H1 (cell line): ENCODE data around the gene PHLDA3. TPM values are rescaled to one million over a fixed set of nuclear protein-coding genes. Genes with fewer than 3 reads are reported as not detected.

ENCODE experiments used
- CTCF ChIA-PET: fragments of 300-600 bp; sonication (Branson Sonifier 250); formaldehyde crosslinking; loops from one replicate; lab custom pipeline; 2021; ENCODE audit not compliant: partially characterized antibody; lab: Charles Lee
- POLR2A ChIA-PET: fragments of 300-600 bp; sonication (Branson Sonifier 250); formaldehyde crosslinking; loops from one replicate; lab custom pipeline; 2021; ENCODE audit warnings: inconsistent platforms; ENCODE audit not compliant: partially characterized antibody; lab: Charles Lee
- DNase-seq, 2 experiments: peaks; one replicate each; pipeline versions ENCODE4 v3.0.0 to v3.0.0-alpha.2; 2010 to 2022; ENCODE audit warnings: low spot score in 2 of 2, low read depth in 1 of 2, mixed read lengths in 1 of 2
- FAIRE-seq: peaks from 2 replicates; lab custom pipeline; 2011; peaks lifted over from hg19 to GRCh38; lab: Jason Lieb, UNC
- H2AFZ ChIP-seq: 2 replicates; pipeline ENCODE4 v1.8.1; 2012; ENCODE audit warnings: low read length, inconsistent platforms
- H2AK5ac ChIP-seq: 2 replicates; pipeline ENCODE4 v1.6.1; 2013; ENCODE audit warnings: low read depth, low read length
- H2BK120ac ChIP-seq: replicated peaks from 2 replicates; pipeline ENCODE3; 2013; ENCODE audit warnings: low read depth, low read length, inconsistent platforms
- H2BK12ac ChIP-seq: 2 replicates; pipeline ENCODE4 v1.6.1; 2013; ENCODE audit warnings: low read depth, low read length
- H2BK15ac ChIP-seq: 2 replicates; pipeline ENCODE4 v1.6.1; 2013; ENCODE audit warnings: low read length
- H2BK20ac ChIP-seq: 2 replicates; pipeline ENCODE4 v1.6.1; 2013; ENCODE audit warnings: low read length
- H2BK5ac ChIP-seq: 2 replicates; pipeline ENCODE4 v1.6.1; 2013; ENCODE audit warnings: low read depth, low read length
- H3K14ac ChIP-seq: 2 replicates; pipeline ENCODE4 v1.6.1; 2013; ENCODE audit warnings: inconsistent platforms; ENCODE audit not compliant: insufficient read length
- H3K18ac ChIP-seq: 2 replicates; pipeline ENCODE4 v1.6.1; 2013; ENCODE audit warnings: low read length; ENCODE audit errors: extremely low read depth
- H3K23ac ChIP-seq: 2 replicates; pipeline ENCODE4 v1.6.1; 2013; ENCODE audit warnings: inconsistent platforms; ENCODE audit not compliant: insufficient read length
- H3K23me2 ChIP-seq: 2 replicates; pipeline ENCODE4 v1.6.1; 2013; ENCODE audit warnings: low read depth, low read length
- H3K27ac ChIP-seq: 2 replicates; pipeline ENCODE4 v1.6.1; 2011; ENCODE audit warnings: low read depth, low read length, inconsistent platforms
- H3K27me3 ChIP-seq, 4 experiments: replicated peaks in 1 of 4; 1 replicate in 1 of 4; 2 replicates in 3 of 4; pipeline versions ENCODE4 v1.6.1 to v1.8.1; 2011 to 2013; ENCODE audit warnings: low read length in 3 of 4, mild to moderate bottlenecking in 3 of 4, inconsistent platforms in 2 of 4, mixed read lengths in 2 of 4, moderate library complexity in 1 of 4; ENCODE audit not compliant: control insufficient read depth in 3 of 4, insufficient read depth in 3 of 4; ENCODE audit errors: extremely low read depth in 1 of 4
- H3K36me3 ChIP-seq, 4 experiments: 2 replicates each; pipeline versions ENCODE4 v1.6.1 to v1.8.1; 2011 to 2013; ENCODE audit warnings: mild to moderate bottlenecking in 4 of 4, low read length in 3 of 4, moderate library complexity in 2 of 4, control low read depth in 1 of 4, inconsistent platforms in 1 of 4; ENCODE audit not compliant: insufficient read depth in 4 of 4, control insufficient read depth in 2 of 4
- H3K4ac ChIP-seq: replicated peaks from 2 replicates; pipeline ENCODE3; 2013; ENCODE audit warnings: low read length, low read depth, mixed read lengths, inconsistent platforms; ENCODE audit not compliant: insufficient read length
- H3K4me1 ChIP-seq, 4 experiments: replicated peaks in 1 of 4; 1 replicate in 1 of 4; 2 replicates in 3 of 4; pipeline versions ENCODE4 v1.6.1 to v1.8.1; 2011 to 2013; ENCODE audit warnings: low read length in 3 of 4, inconsistent platforms in 2 of 4, mixed read lengths in 1 of 4; ENCODE audit not compliant: insufficient read depth in 4 of 4, control insufficient read depth in 3 of 4
- H3K4me2 ChIP-seq, 2 experiments: 2 replicates each; pipeline versions ENCODE4 v1.6.1 to v1.8.1; 2011 to 2013; ENCODE audit warnings: low read depth in 2 of 2, low read length in 2 of 2, control low read depth in 1 of 2, inconsistent platforms in 1 of 2, mild to moderate bottlenecking in 1 of 2; ENCODE audit not compliant: insufficient read depth in 1 of 2
- H3K4me3 ChIP-seq, 4 experiments: fragments of 200-600, 300-600 bp in 1 of 4; sonication (generic), shearing (Covaris generic), sonication (Bioruptor Twin) in 1 of 4; 2 replicates each; pipeline versions ENCODE4 v1.5.1 to v1.8.1; 2011 to 2016; ENCODE audit warnings: low read length in 4 of 4, low read depth in 3 of 4, control low read depth in 2 of 4, inconsistent platforms in 2 of 4, mild to moderate bottlenecking in 2 of 4, mixed read lengths in 1 of 4, moderate library complexity in 1 of 4; ENCODE audit not compliant: insufficient read depth in 2 of 4; ENCODE audit errors: extremely low read depth in 1 of 4
- H3K56ac ChIP-seq: replicated peaks from 2 replicates; pipeline ENCODE3; 2013; ENCODE audit warnings: low read depth, mild to moderate bottlenecking, mixed read lengths, low read length, inconsistent platforms; ENCODE audit not compliant: insufficient read length
- H3K79me1 ChIP-seq: 2 replicates; pipeline ENCODE4 v1.6.1; 2013; ENCODE audit warnings: low read depth, low read length, control low read depth
- H3K79me2 ChIP-seq, 2 experiments: 2 replicates each; pipeline versions ENCODE4 v1.6.1 to v1.8.1; 2012 to 2013; ENCODE audit warnings: low read length in 2 of 2, mild to moderate bottlenecking in 2 of 2, inconsistent platforms in 1 of 2; ENCODE audit not compliant: insufficient read depth in 2 of 2, control insufficient read depth in 1 of 2
- H3K9ac ChIP-seq, 4 experiments: replicated peaks in 1 of 4; 1 replicate in 1 of 4; 2 replicates in 3 of 4; pipeline versions ENCODE4 v1.6.1 to v1.8.1; 2011 to 2013; ENCODE audit warnings: low read depth in 3 of 4, low read length in 3 of 4, control low read depth in 2 of 4, mild to moderate bottlenecking in 2 of 4, moderate library complexity in 2 of 4, inconsistent platforms in 1 of 4; ENCODE audit errors: extremely low read depth in 1 of 4
- H3K9me3 ChIP-seq, 2 experiments: 2 replicates each; pipeline versions ENCODE4 v1.6.1 to v1.8.1; 2012 to 2013; ENCODE audit warnings: mild to moderate bottlenecking in 2 of 2, moderate library complexity in 2 of 2, control low read depth in 1 of 2, inconsistent platforms in 1 of 2, low read depth in 1 of 2, low read length in 1 of 2, mixed read lengths in 1 of 2; ENCODE audit not compliant: insufficient read depth in 2 of 2
- H4K20me1 ChIP-seq, 2 experiments: replicated peaks in 1 of 2; 2 replicates each; pipeline versions ENCODE3 to v1.8.1; 2011 to 2013; ENCODE audit warnings: inconsistent platforms in 2 of 2, low read length in 2 of 2, mild to moderate bottlenecking in 1 of 2; ENCODE audit not compliant: insufficient read depth in 2 of 2, control insufficient read depth in 1 of 2
- H4K5ac ChIP-seq: 2 replicates; pipeline ENCODE4 v1.6.1; 2013; ENCODE audit warnings: low read length, low read depth, mixed read lengths, inconsistent platforms; ENCODE audit not compliant: insufficient read length
- H4K8ac ChIP-seq: 2 replicates; pipeline ENCODE4 v1.8.0; 2013; ENCODE audit warnings: mild to moderate bottlenecking, moderate library complexity, low read length, inconsistent platforms; ENCODE audit not compliant: insufficient read depth; ENCODE audit errors: extremely low read depth
- H4K91ac ChIP-seq: replicated peaks from 2 replicates; pipeline ENCODE3; 2013; ENCODE audit warnings: low read length, mixed read lengths, inconsistent platforms; ENCODE audit not compliant: insufficient read length
- ASH2L ChIP-seq: fragments of 200-600, 300-600 bp; sonication (generic); IDR thresholded peaks from one replicate; pipeline ENCODE4 v1.7.1; 2017; ENCODE audit warnings: low read length
- CBX8 ChIP-seq: fragments of 300-800, 300-1000 bp; sonication (generic); IDR thresholded peaks from 2 replicates; pipeline ENCODE4 v1.7.1; 2016; ENCODE audit warnings: low read depth, low read length, borderline replicate concordance
- CHD2 ChIP-seq: IDR thresholded peaks from 2 replicates; pipeline ENCODE4 v1.6.1; 2012; ENCODE audit warnings: low read length, improper control_type of control experiment
- CTCF ChIP-seq, 3 experiments: IDR thresholded peaks; 1 replicate in 2 of 3; 2 replicates in 1 of 3; pipeline versions ENCODE4 v1.5.1 to v1.6.1; 2011; ENCODE audit warnings: low read length in 3 of 3, mild to moderate bottlenecking in 3 of 3, inconsistent platforms in 2 of 3, low read depth in 1 of 3, moderate library complexity in 1 of 3; ENCODE audit not compliant: insufficient read depth in 1 of 3; ENCODE audit errors: control extremely low read depth in 1 of 3
- E2F6 ChIP-seq: IDR thresholded peaks from 2 replicates; pipeline ENCODE4 v1.6.1; 2012; ENCODE audit warnings: inconsistent platforms
- NANOG ChIP-seq: IDR thresholded peaks from 2 replicates; pipeline ENCODE4 v1.6.1; 2011; ENCODE audit warnings: low read length, low read depth, mild to moderate bottlenecking, inconsistent platforms; ENCODE audit not compliant: insufficient read depth, poor library complexity, severe bottlenecking
- NRF1 ChIP-seq: IDR thresholded peaks from 2 replicates; pipeline ENCODE4 v1.6.1; 2011; ENCODE audit warnings: mild to moderate bottlenecking, low read depth, low read length, improper control_type of control experiment
- POU5F1 ChIP-seq: IDR thresholded peaks from 2 replicates; pipeline ENCODE4 v1.6.1; 2011; ENCODE audit warnings: low read depth, mild to moderate bottlenecking, low read length, moderate library complexity
- RBBP5 ChIP-seq: IDR thresholded peaks from 2 replicates; pipeline ENCODE4 v1.7.1; 2012; ENCODE audit warnings: low read depth, mild to moderate bottlenecking, inconsistent platforms, low read length, moderate library complexity, borderline replicate concordance
- SRF ChIP-seq: IDR thresholded peaks from 2 replicates; pipeline ENCODE4 v1.6.1; 2011; ENCODE audit warnings: mild to moderate bottlenecking, low read depth, low read length, moderate library complexity
- TEAD4 ChIP-seq: IDR thresholded peaks from 2 replicates; pipeline ENCODE4 v1.6.1; 2012; ENCODE audit warnings: low read depth, low read length, inconsistent platforms, mixed read lengths
- YY1 ChIP-seq: IDR thresholded peaks from 2 replicates; pipeline ENCODE4 v1.6.1; 2011; ENCODE audit warnings: low read depth, mild to moderate bottlenecking, low read length
- WGBS, 2 experiments: shearing (Covaris generic) in 1 of 2; methylation state at CpG; one replicate each; pipeline versions ENCODE4 v1.1.6 to v1.1.7; 2013 to 2015; ENCODE audit warnings: low lambda C conversion rate in 2 of 2, mixed read lengths in 2 of 2, inconsistent platforms in 1 of 2, low coverage in 1 of 2, missing lambda C conversion rate in 1 of 2; ENCODE audit not compliant: insufficient replicate concordance in 2 of 2, insufficient coverage in 1 of 2, insufficient read length in 1 of 2; ENCODE audit errors: extremely low coverage in 1 of 2, missing lambda C conversion rate in 1 of 2; 5-methylcytosine and 5-hydroxymethylcytosine counted together
- polyA plus RNA-seq, 7 experiments: library from polyadenylated mRNA; depleted of rRNA in 3 of 7; stranded (reverse) in 5 of 7; unstranded in 2 of 7; fragments of >200 nt in 5 of 7; fragments of 200-250 nt in 2 of 7; gene quantifications; 1 replicate in 5 of 7; 2 replicates in 1 of 7; 4 replicates in 1 of 7; pipeline versions ENCODE4 v1.2.1 to v1.2.3, GENCODE V29; 2011 to 2013; ENCODE audit warnings: missing spikeins in 2 of 7, mixed read lengths in 2 of 7
- total RNA-seq: library from RNA; stranded (reverse); fragmentation: NEBNext Ultra II Directional; extraction: Animal tissue kit (Norgen Biotek cat#: 25700); gene quantifications from 2 replicates; pipeline ENCODE4 v1.2.1, GENCODE V29; 2021

Gene PHLDA3
- total and polyA plus RNA-seq, 2 of the 8 experiments (the other 6 are each of a cell fraction or from before 2014, with no cell fraction given), result 25.5 to 27.5 TPM

- Histone ChIP-seq H3K4me1 (peaks cover 0 to 7% (median 3%) of the 10 kb centered on the region in 4 experiments; a peak in 3 of 7 replicates), H3K9ac (no peak overlapping the region), H3K36me3 (no peaks in the 10 kb centered on the region), H2AK5ac (no peak overlapping the region), H2BK20ac (no peak overlapping the region), H3K56ac (no peak overlapping the region), H3K23me2 (no peaks in the 10 kb centered on the region), H3K4me2 (no peak overlapping the region), H2AFZ (no peak overlapping the region), H3K79me2 (no peaks in the 10 kb centered on the region), H2BK15ac (no peak overlapping the region), H3K27ac (no peak overlapping the region), H4K20me1 (no peaks in the 10 kb centered on the region), H3K23ac (no peak overlapping the region), H3K18ac (no peak overlapping the region), H3K79me1 (no peaks in the 10 kb centered on the region), H3K14ac (no peak overlapping the region), H3K4me3 (no peak overlapping the region), H4K91ac (no peak overlapping the region), H3K9me3 (no peaks in the 10 kb centered on the region), H2BK12ac (no peak overlapping the region), H2BK5ac (no peak overlapping the region), H3K4ac (no peak overlapping the region), H4K5ac (no peak overlapping the region), H4K8ac (no peak overlapping the region), H3K27me3 (no peaks in the 10 kb centered on the region), H2BK120ac (no peak overlapping the region)
- DNase-seq (no peak), FAIRE-seq (no peak)
- WGBS, 2 experiments, result 92% methylated on average over 3 of the region's 3 CpGs; no CpG with 5 or more reads in 1 of the 2 experiments
- POLR2A ChIA-PET, result no interaction called here
- CTCF ChIA-PET, result interaction anchor here (0.9 to 5.4 kb wide), 15 partner anchors 12 to 172 kb away, joined by 3 to 163 read pairs (median 8); no protein-coding TSS in a partner anchor
- no peak for TF ChIP-seq E2F6
- TF ChIP-seq NRF1, result no peak
- no peak for TF ChIP-seq CBX8
- no peak for TF ChIP-seq CHD2
- no peak for TF ChIP-seq YY1
- no peak for TF ChIP-seq NANOG
- no peak for TF ChIP-seq CTCF (IDR thresholded peaks at IDR 0.05; ENCODE audit: control extremely low read depth in 1 of 3, insufficient read depth in 1 of 3, low read depth in 1 of 3, low read length in 3 of 3)
- TF ChIP-seq RBBP5, result no peak
- TF ChIP-seq POU5F1, result no peak
- no peak for TF ChIP-seq TEAD4
- no peak for TF ChIP-seq SRF
- no peak for TF ChIP-seq ASH2L
These were observed 34.7 kb downstream of the PHLDA3 start for GRCh38 chr1:201434266-201434665.
